NB4 (cell line): Measurements from ENCODE around the gene HECW1.

Experiments used
- CTCF ChIP-seq: IDR thresholded peaks from one replicate; pipeline ENCODE4 v1.5.1; 2012; ENCODE audit warnings: low read depth, low read length
- MAX ChIP-seq: IDR thresholded peaks from 2 replicates; pipeline ENCODE4 v1.6.1; 2011; ENCODE audit warnings: low read depth, low read length
- MYC ChIP-seq: IDR thresholded peaks from 2 replicates; pipeline ENCODE4 v1.6.1; 2011; ENCODE audit warnings: low read depth, low read length
- POLR2A ChIP-seq: IDR thresholded peaks from 2 replicates; pipeline ENCODE4 v1.6.1; 2011; ENCODE audit warnings: mild to moderate bottlenecking; ENCODE audit not compliant: insufficient read length; ENCODE audit errors: extremely low read depth

GRCh38 chr7:43502941-43503340 lies 390.5 kb downstream of the HECW1 start:
- TF ChIP-seq CTCF (no peak), POLR2A (no peak), MAX (no peak), MYC (no peak)
